ENCODE results near the gene NOL7.

NOL7 gene

DNA sequence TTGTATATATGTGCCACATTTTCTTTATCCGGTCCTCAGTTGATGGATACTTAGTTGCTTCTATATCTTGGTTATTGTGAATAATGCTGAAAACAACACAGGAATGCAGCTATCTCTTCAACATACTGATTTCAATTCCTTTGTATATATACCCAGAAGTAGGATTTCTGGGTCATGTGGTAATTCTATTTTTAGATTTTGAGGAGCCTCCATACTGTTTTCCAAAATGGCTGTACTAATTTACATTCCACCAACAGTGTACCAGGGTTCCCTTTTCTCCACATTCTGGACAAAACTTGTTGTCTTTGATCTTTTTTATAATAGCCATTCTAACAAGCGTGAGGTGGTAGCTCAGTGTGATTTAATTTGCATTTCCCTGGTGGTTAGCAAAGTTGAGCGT, 39.1 kb upstream of the NOL7 start:
- Histone ChIP-seq H3K36me3 (ENCODE audit: control insufficient read depth, insufficient read depth, low read length) (peaks cover 9% of the 10 kb centered on the region), H3K4me3 (ENCODE audit: low read depth, low read length) (no peak overlapping the region), H3K9ac (ENCODE audit: low read length) (no peak overlapping the region), H3K9me3 (ENCODE audit: control insufficient read depth, insufficient read depth, low read depth, low read length) (no peaks in the 10 kb centered on the region), H3K27ac (ENCODE audit: low read depth, low read length) (no peak overlapping the region), H3K4me1 (ENCODE audit: control insufficient read depth, insufficient read depth, low read length) (peaks cover 6% of the 10 kb centered on the region), H3K27me3 (ENCODE audit: control insufficient read depth, insufficient read depth, low read length) (no peaks in the 10 kb centered on the region)

DNA sequence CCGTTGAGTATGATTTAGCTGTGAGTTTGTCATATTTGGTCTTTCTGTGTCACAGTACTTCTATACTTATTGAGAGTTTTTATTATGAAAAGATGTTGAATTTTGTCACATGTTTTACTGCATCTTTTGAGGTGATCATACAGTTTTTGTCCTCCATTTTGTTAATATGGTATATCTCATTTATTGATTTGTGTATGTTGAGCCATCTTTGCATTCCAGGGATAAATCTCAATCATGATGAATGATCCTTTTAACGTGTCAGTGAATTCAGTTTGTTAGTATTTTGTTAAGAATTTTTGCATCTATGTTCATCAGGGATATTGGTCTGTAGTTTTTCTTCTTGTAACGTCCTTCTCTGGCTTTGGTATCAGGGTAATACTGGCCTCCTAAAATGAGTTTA, 37.2 kb upstream of the NOL7 start:
- no peaks in the 10 kb centered on the region for H3K27me3 ChIP-seq (ENCODE audit: control insufficient read depth, insufficient read depth, low read length)
- H3K9ac ChIP-seq (ENCODE audit: low read length) = no peak overlapping the region
- H3K36me3 ChIP-seq (ENCODE audit: control insufficient read depth, insufficient read depth, low read length) = peaks cover 18% of the 10 kb centered on the region
- no peak overlapping the region for H3K4me3 ChIP-seq (ENCODE audit: low read depth, low read length)
- H3K4me1 ChIP-seq (ENCODE audit: control insufficient read depth, insufficient read depth, low read length) = peaks cover 6% of the 10 kb centered on the region
- H3K27ac ChIP-seq (ENCODE audit: low read depth, low read length) = no peak overlapping the region
- H3K9me3 ChIP-seq (ENCODE audit: control insufficient read depth, insufficient read depth, low read depth, low read length) = no peaks in the 10 kb centered on the region

DNA sequence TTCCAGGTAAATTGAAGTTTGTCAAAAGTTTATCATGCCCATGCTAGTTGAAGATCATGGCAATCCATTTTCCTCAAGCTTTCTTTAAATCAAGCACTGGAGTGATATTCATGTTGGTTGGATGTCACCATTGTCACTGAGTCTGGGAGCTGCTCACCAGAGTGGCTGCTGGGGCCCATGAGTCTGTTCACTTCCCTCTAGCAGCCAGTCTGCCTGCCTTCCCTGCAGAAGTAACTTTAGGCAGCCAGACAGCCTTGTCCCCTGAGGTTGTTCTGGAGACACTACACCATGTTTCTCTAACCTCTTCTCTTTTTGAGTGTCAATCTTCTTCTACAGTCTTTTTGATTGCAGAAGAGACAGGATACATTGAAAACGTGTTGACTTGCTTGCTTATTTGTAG, 35.2 kb upstream of the NOL7 start:
- Histone ChIP-seq H3K4me1 (ENCODE audit: control insufficient read depth, insufficient read depth, low read length) (no peaks in the 10 kb centered on the region), H3K36me3 (ENCODE audit: control insufficient read depth, insufficient read depth, low read length) (peaks cover 29% of the 10 kb centered on the region), H3K27me3 (ENCODE audit: control insufficient read depth, insufficient read depth, low read length) (no peaks in the 10 kb centered on the region), H3K4me3 (ENCODE audit: low read depth, low read length) (no peak overlapping the region), H3K9ac (ENCODE audit: low read length) (no peak overlapping the region), H3K9me3 (ENCODE audit: control insufficient read depth, insufficient read depth, low read depth, low read length) (no peaks in the 10 kb centered on the region), H3K27ac (ENCODE audit: low read depth, low read length) (no peak overlapping the region)

DNA sequence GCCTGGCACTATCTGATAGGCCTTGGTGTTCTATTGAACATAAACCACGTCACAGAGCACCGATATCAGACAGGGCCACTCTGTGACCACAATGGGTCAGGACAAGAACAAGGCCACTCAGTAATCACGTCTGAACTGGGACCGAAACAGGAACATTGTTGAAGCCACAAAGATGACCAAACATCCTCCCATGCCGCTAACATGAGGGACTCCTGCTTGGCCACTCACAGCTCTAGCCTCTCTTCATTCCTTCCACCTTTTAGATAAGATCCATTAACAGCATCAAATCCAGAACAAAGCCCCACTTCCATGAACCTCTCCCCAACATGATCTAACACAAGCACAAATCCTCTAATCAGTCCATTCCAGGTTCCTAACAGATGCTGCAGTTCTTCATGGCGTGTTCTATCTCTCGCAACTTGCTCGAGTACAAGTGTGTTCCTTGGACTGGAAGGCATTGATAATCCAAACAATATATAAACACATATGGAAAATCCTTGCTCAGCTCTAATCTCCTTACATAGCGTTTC, 33.4 kb upstream of the NOL7 start:
- peaks cover 32% of the 10 kb centered on the region for H3K36me3 ChIP-seq (ENCODE audit: control insufficient read depth, insufficient read depth, low read length)
- no peaks in the 10 kb centered on the region for H3K9me3 ChIP-seq (ENCODE audit: control insufficient read depth, insufficient read depth, low read depth, low read length)
- H3K4me1 ChIP-seq (ENCODE audit: control insufficient read depth, insufficient read depth, low read length) = no peaks in the 10 kb centered on the region
- H3K27me3 ChIP-seq (ENCODE audit: control insufficient read depth, insufficient read depth, low read length) = no peaks in the 10 kb centered on the region
- no peak overlapping the region for H3K4me3 ChIP-seq (ENCODE audit: low read depth, low read length)
- H3K27ac ChIP-seq (ENCODE audit: low read depth, low read length) = no peak overlapping the region
- no peak overlapping the region for H3K9ac ChIP-seq (ENCODE audit: low read length)

DNA sequence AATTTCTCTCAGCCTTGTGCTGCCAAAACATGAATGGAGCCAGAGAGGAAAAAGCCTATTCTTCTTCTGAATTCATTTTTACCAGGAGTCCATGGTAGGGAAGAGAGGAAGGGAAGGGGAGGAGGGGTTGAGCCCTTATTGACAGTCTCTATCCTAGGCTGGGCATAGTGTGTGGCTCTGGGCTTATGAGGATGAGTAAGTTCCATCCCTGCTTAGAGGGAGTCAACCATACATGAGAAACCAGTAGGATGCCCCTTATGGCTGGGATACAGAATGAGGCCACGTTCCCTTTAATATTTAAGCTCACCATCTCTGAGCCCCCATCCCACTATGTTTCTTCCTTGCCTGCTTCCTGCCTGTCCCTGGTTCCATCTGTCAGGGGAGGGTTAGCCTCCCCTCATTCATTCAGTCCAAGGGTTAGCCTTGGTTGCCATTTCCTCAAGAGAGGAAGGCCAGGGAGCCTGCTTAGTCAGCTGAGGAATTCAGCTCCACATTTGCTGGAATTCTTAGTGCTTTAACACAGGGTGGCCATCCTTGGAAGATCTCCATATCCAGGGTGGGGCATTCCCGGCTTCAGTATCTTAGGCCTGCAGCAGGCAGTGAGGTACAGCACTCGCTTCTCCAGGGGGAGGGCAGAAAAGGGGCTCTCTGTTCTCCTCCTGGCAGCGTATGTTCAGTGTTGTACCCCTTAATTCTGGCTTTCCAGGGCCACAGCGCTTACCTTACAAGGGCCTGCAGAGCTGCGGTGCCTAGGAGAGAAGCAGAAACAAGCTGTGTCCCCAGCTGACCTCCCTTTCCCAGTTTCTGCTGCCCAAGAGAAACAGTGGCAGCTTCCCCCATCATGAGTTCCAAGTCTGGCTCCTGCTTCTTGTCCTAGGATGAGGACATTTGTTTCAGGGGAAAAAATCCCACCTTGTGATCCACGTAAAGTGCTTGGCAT, 28.3 kb upstream of the NOL7 start:
- no peaks in the 10 kb centered on the region for H3K9me3 ChIP-seq (ENCODE audit: control insufficient read depth, insufficient read depth, low read depth, low read length)
- H3K4me1 ChIP-seq (ENCODE audit: control insufficient read depth, insufficient read depth, low read length) = no peaks in the 10 kb centered on the region
- H3K4me3 ChIP-seq (ENCODE audit: low read depth, low read length) = no peak overlapping the region
- H3K9ac ChIP-seq (ENCODE audit: low read length) = no peak overlapping the region
- H3K36me3 ChIP-seq (ENCODE audit: control insufficient read depth, insufficient read depth, low read length) = peaks cover 50% of the 10 kb centered on the region
- no peaks in the 10 kb centered on the region for H3K27me3 ChIP-seq (ENCODE audit: control insufficient read depth, insufficient read depth, low read length)
- no peak overlapping the region for H3K27ac ChIP-seq (ENCODE audit: low read depth, low read length)

DNA sequence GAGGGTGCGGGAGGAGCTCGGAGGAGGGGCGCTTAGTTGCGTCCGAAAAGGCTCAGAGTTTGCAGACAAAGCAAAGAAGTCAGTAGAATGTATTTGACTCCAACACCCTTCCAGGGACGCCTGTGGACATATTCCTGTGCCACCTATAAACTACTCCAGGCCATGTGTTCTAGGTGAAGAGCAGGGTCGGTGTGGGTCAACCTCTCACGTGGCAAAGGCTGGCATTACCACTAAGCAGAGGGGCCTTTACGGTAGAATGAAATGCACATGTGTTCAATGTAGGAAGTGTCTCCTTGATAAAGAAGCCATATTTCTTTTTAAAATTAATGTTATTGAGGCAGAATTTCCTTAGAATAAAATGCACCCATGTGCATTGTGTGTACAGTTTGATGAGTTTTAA, 25.3 kb upstream of the NOL7 start:
- Histone ChIP-seq H3K27me3 (ENCODE audit: control insufficient read depth, insufficient read depth, low read length) (no peaks in the 10 kb centered on the region), H3K9me3 (ENCODE audit: control insufficient read depth, insufficient read depth, low read depth, low read length) (no peaks in the 10 kb centered on the region), H3K36me3 (ENCODE audit: control insufficient read depth, insufficient read depth, low read length) (peaks cover 57% of the 10 kb centered on the region), H3K9ac (ENCODE audit: low read length) (no peak overlapping the region), H3K27ac (ENCODE audit: low read depth, low read length) (no peak overlapping the region), H3K4me1 (ENCODE audit: control insufficient read depth, insufficient read depth, low read length) (no peaks in the 10 kb centered on the region), H3K4me3 (ENCODE audit: low read depth, low read length) (no peak overlapping the region)

DNA sequence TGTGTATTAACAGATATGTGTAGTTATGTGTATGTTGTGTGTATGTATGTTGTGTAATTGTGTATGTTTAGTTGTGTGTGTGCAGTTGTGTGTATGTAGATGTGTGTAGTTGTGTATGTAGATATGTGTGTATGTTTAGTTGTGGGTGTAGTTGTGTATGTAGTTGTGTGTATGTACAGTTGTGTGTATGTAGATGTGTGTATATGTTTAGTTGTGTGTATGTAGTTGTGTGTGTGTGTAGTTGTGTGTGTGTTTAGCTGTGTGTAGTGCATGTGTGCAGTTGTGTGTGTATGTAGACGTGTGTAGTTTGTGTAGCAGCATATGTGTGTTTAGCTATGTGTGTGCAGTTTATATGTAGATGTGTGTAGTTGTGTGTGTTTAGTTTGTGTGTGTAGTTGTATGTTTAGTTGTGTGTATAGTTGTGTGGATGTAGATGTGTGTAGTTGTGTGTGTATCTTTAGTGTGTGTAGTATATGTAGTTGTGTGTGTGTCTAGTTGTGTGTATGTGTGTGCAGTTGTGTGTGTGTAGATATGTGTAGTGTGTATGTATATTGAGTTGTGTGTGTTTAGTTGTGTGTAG, 24.5 kb upstream of the NOL7 start:
- Histone ChIP-seq H3K4me3 (ENCODE audit: low read depth, low read length) (no peak overlapping the region), H3K9me3 (ENCODE audit: control insufficient read depth, insufficient read depth, low read depth, low read length) (no peaks in the 10 kb centered on the region), H3K4me1 (ENCODE audit: control insufficient read depth, insufficient read depth, low read length) (no peaks in the 10 kb centered on the region), H3K9ac (ENCODE audit: low read length) (no peak overlapping the region), H3K27ac (ENCODE audit: low read depth, low read length) (no peak overlapping the region), H3K36me3 (ENCODE audit: control insufficient read depth, insufficient read depth, low read length) (peaks cover 64% of the 10 kb centered on the region), H3K27me3 (ENCODE audit: control insufficient read depth, insufficient read depth, low read length) (no peaks in the 10 kb centered on the region)

DNA sequence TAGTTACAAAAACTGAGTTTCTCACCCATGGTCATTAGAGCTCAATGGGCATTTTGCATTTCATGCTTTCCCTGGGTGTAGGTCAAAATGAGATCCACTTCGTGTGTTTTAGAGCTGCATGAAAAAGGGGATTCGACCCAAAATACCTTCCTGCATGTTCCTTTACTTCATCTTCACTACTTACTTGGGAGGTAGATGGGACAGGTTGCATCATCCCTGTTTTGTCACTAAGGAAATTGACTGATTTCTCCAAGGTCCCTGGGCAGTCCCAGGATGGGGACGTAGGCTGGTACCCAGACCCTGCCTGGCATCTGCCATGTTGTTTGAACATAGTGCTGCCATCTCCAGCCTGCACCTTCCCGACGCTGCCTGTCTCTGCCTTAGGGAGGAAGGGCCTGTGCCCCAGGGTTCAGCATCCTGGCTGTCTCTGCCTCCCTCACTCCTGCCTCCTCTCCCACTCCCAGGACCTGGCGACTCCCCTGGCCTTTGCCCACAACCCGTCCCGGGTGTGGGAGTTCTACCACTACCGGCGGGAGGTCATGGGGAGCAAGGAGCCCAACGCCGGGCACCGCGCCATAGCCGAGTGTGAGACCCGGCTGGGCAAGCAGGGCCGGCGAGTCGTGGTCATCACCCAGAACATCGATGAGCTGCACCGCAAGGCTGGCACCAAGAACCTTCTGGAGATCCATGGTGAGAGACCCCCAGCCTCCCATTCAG, 23.8 kb upstream of the NOL7 start:
- Histone ChIP-seq H3K4me3 (ENCODE audit: low read depth, low read length) (no peak overlapping the region), H3K36me3 (ENCODE audit: control insufficient read depth, insufficient read depth, low read length) (peaks cover 70% of the 10 kb centered on the region), H3K27ac (ENCODE audit: low read depth, low read length) (no peak overlapping the region), H3K9ac (ENCODE audit: low read length) (no peak overlapping the region), H3K9me3 (ENCODE audit: control insufficient read depth, insufficient read depth, low read depth, low read length) (no peaks in the 10 kb centered on the region), H3K27me3 (ENCODE audit: control insufficient read depth, insufficient read depth, low read length) (no peaks in the 10 kb centered on the region), H3K4me1 (ENCODE audit: control insufficient read depth, insufficient read depth, low read length) (no peaks in the 10 kb centered on the region)

DNA sequence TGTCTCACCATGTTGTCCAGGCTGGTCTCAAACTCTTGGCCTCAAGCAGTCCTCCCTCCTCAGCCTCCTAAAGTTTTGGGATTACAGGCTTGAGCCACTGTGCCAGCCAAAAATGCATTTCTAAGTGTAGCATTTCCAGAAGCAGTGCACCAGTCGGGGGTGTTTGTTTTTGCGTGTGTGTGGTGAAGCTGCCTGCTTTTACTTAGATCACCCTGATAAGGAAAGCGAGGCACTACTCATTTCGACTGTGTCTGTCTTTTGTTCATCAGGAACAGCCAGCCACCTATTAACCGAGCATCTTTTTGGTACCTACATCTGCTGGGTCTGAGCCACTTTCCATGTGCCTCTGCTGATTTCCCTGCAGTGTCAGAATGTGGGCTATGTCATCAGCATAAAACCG, 22.0 kb upstream of the NOL7 start:
- H3K9ac ChIP-seq (ENCODE audit: low read length) = no peak overlapping the region
- H3K4me3 ChIP-seq (ENCODE audit: low read depth, low read length) = no peak overlapping the region
- H3K4me1 ChIP-seq (ENCODE audit: control insufficient read depth, insufficient read depth, low read length) = no peaks in the 10 kb centered on the region
- no peaks in the 10 kb centered on the region for H3K9me3 ChIP-seq (ENCODE audit: control insufficient read depth, insufficient read depth, low read depth, low read length)
- H3K27ac ChIP-seq (ENCODE audit: low read depth, low read length) = no peak overlapping the region
- H3K27me3 ChIP-seq (ENCODE audit: control insufficient read depth, insufficient read depth, low read length) = no peaks in the 10 kb centered on the region
- H3K36me3 ChIP-seq (ENCODE audit: control insufficient read depth, insufficient read depth, low read length) = peaks cover 65% of the 10 kb centered on the region

DNA sequence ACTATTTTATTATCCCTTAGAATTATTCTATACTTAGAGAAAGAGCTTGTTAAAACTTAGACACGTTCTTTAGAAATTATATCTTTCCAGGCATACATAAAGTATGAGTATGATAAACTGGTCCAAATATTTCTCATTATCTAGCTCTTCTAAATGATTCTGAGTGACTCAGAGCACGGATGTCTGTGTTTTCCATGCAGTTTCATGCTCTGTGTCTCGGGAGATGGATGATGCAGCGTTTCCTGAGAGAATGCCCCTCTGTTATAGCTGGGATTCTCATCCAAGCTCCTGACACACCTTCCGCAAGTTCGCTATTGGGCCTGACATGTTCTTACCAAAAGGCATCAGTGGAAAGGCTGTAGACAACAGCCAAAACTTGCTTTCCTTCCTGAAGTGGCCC, 21.4 kb upstream of the NOL7 start:
- Histone ChIP-seq H3K27ac (ENCODE audit: low read depth, low read length) (no peak overlapping the region), H3K9ac (ENCODE audit: low read length) (no peak overlapping the region), H3K36me3 (ENCODE audit: control insufficient read depth, insufficient read depth, low read length) (peaks cover 64% of the 10 kb centered on the region), H3K4me3 (ENCODE audit: low read depth, low read length) (no peak overlapping the region), H3K4me1 (ENCODE audit: control insufficient read depth, insufficient read depth, low read length) (no peaks in the 10 kb centered on the region), H3K9me3 (ENCODE audit: control insufficient read depth, insufficient read depth, low read depth, low read length) (no peaks in the 10 kb centered on the region), H3K27me3 (ENCODE audit: control insufficient read depth, insufficient read depth, low read length) (no peaks in the 10 kb centered on the region)

DNA sequence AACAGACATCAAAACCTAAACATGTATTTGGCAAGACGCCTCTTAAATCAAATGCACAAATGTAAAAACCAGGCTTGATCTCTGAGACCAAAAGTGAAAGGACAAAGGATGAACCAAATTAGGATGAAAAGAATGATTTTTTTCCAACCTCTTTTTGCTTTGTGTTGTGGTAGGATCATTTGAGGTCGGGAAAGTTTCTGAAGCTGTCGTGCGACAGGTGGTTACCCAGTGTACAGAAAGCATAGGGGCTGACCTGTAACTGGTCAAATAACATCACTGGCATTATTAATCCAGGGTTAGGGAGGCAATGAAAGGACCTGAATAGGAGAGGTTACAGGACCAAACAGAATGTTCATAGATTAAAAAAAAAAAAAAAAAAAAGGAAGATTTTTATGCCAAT, 18.1 kb upstream of the NOL7 start:
- peaks cover 65% of the 10 kb centered on the region for H3K36me3 ChIP-seq (ENCODE audit: control insufficient read depth, insufficient read depth, low read length)
- H3K27me3 ChIP-seq (ENCODE audit: control insufficient read depth, insufficient read depth, low read length) = no peaks in the 10 kb centered on the region
- H3K4me3 ChIP-seq (ENCODE audit: low read depth, low read length) = no peak overlapping the region
- no peak overlapping the region for H3K9ac ChIP-seq (ENCODE audit: low read length)
- H3K4me1 ChIP-seq (ENCODE audit: control insufficient read depth, insufficient read depth, low read length) = no peaks in the 10 kb centered on the region
- no peak overlapping the region for H3K27ac ChIP-seq (ENCODE audit: low read depth, low read length)
- H3K9me3 ChIP-seq (ENCODE audit: control insufficient read depth, insufficient read depth, low read depth, low read length) = no peaks in the 10 kb centered on the region

Measured in HUES6 (cell line).